K562 (cell line): ENCODE data around the gene GIMAP1.

ENCODE experiments used
- CBFA2T2 ChIP-seq: fragments of 450-650 bp; conservative IDR thresholded peaks from 2 replicates; pipeline ENCODE4 v1.6.1; 2017; ENCODE audit warnings: mild to moderate bottlenecking
- EP300 ChIP-seq: IDR thresholded peaks from 2 replicates; pipeline ENCODE4 v1.6.1; 2012; ENCODE audit warnings: low read length, improper control_type of control experiment
- FUS ChIP-seq: fragments of 200-400 bp; formaldehyde crosslinking; optimal IDR thresholded peaks from 2 replicates; pipeline ENCODE3; 2017; ENCODE audit warnings: low read depth, low read length
- MED1 ChIP-seq: sonication (generic); formaldehyde crosslinking; IDR thresholded peaks from 2 replicates; pipeline ENCODE4 v1.8.1; 2023; ENCODE audit warnings: missing genetic modification reagents, borderline replicate concordance
- TF ChIP-seq, protein P1 (sequence below): fragments of 250-450 bp; sonication (Bioruptor Pico); IDR thresholded peaks from 2 replicates; pipeline ENCODE4 v1.8.0; 2021; ENCODE audit warnings: mild to moderate bottlenecking, moderate library complexity
- TF ChIP-seq, protein P2 (sequence below): fragments of 250-450 bp; sonication (Bioruptor Pico); IDR thresholded peaks from 2 replicates; pipeline ENCODE4 v1.5.0; 2021

DNA sequence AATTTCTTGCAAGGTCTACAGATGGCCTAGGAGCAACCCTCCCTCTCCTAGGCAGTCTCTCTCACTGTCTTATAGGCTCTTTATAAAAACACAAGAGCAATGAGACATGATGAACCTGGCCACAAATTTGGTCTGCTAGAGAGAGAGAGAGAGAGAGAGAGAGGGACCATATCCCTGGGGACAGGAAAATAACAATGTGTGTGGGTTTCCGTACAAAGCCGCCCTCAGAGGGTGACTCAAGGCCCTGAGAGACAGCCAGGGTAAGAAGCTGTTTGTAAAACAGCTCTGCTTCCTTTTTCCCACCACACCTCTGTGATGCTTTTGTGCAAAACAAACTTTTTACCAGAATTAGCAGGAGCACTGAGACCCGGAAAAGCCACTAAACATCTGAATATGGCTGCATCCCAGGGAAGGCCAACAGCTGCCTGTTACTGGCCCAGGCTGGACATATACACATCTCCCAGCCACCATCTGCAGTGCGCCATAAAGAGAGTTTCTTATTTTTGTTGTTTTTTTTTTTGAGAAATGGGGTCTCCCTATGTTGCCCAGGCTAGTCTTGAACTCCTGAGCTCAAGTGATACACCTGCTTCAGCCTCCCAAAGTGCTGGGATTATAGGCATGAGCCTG, 39.2 kb downstream of the GIMAP1 start:
- TF ChIP-seq, protein P1, sequence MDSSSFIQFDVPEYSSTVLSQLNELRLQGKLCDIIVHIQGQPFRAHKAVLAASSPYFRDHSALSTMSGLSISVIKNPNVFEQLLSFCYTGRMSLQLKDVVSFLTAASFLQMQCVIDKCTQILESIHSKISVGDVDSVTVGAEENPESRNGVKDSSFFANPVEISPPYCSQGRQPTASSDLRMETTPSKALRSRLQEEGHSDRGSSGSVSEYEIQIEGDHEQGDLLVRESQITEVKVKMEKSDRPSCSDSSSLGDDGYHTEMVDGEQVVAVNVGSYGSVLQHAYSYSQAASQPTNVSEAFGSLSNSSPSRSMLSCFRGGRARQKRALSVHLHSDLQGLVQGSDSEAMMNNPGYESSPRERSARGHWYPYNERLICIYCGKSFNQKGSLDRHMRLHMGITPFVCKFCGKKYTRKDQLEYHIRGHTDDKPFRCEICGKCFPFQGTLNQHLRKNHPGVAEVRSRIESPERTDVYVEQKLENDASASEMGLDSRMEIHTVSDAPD: no peak
- TF ChIP-seq MED1 (no peak), EP300 (no peak), FUS (no peak), CBFA2T2 (no peak)
- TF ChIP-seq, protein P2, sequence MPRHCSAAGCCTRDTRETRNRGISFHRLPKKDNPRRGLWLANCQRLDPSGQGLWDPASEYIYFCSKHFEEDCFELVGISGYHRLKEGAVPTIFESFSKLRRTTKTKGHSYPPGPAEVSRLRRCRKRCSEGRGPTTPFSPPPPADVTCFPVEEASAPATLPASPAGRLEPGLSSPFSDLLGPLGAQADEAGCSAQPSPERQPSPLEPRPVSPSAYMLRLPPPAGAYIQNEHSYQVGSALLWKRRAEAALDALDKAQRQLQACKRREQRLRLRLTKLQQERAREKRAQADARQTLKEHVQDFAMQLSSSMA: no peak
